ELF-1 (cell line): ENCODE data around the gene COL4A2.
A peak's percentile ranks its signal among the peaks of the same experiment; 100 is the strongest.

Experiments
- DNase-seq: peaks from one replicate; pipeline ENCODE4 v3.0.0-alpha.2; 2016; ENCODE audit warnings: low read depth, low spot score

COL4A2 gene

GRCh38 chr13:110557610-110558305 is 250.7 kb downstream of the COL4A2 start:
- DNase-seq: no peak

- DNase-seq: no peak
Observed at GRCh38 chr13:110559429-110559943, 252.4 kb downstream of the COL4A2 start.

- no peak for DNase-seq
Observed at GRCh38 chr13:110559986-110560385, 252.9 kb downstream of the COL4A2 start.

GRCh38 chr13:110560601-110561343 is 253.7 kb downstream of the COL4A2 start:
- peak; percentile 72 for DNase-seq

- DNase-seq: peak; percentile 77
Observed at GRCh38 chr13:110561344-110562035, 254.4 kb downstream of the COL4A2 start, which contains the start of gene RAB20. RAB20 (minus strand) TSS chr13:110561722; CDS start chr13:110561519, 203 bp downstream.

GRCh38 chr13:110562036-110562597 is 255.0 kb downstream of the COL4A2 start:
- no peak for DNase-seq
